Neural cell (in vitro differentiated cells): ENCODE results near the gene ESD. TPM values are rescaled to one million over a fixed set of nuclear protein-coding genes. Genes with fewer than 3 reads are reported as not detected.

ENCODE experiments used
- H2AFZ ChIP-seq: fragments of 200-600, 300-800 bp; sonication (generic), shearing (Covaris generic); 2 replicates; pipeline ENCODE4 v1.6.0; 2014; ENCODE audit warnings: low read depth, mild to moderate bottlenecking, antibody characterized with exemption, low read length, moderate library complexity
- H3F3A ChIP-seq: fragments of 200-600 bp; shearing (Covaris generic); 2 replicates; pipeline ENCODE4 v1.6.1; 2016; ENCODE audit warnings: mild to moderate bottlenecking, moderate library complexity, mixed read lengths, antibody characterized with exemption, low read length; ENCODE audit not compliant: insufficient read depth, poor library complexity, severe bottlenecking
- H3K27ac ChIP-seq: fragments of 200-600, 300-800 bp; sonication (generic), shearing (Covaris generic); 2 replicates; pipeline ENCODE4 v1.5.1; 2014; ENCODE audit warnings: mild to moderate bottlenecking, low read length, moderate library complexity
- H3K27me3 ChIP-seq: fragments of 300-800, 200-600 bp; sonication (generic), shearing (Covaris generic); 2 replicates; pipeline ENCODE4 v1.6.0; 2014; ENCODE audit warnings: mild to moderate bottlenecking, low read depth, low read length, moderate library complexity; ENCODE audit not compliant: insufficient read depth
- H3K36me3 ChIP-seq: fragments of 300-800, 200-600 bp; sonication (generic), shearing (Covaris generic); 2 replicates; pipeline ENCODE4 v1.5.1; 2014; ENCODE audit warnings: mild to moderate bottlenecking, antibody characterized with exemption, low read length, moderate library complexity; ENCODE audit not compliant: insufficient read depth
- H3K4me2 ChIP-seq: fragments of 300-800, 200-600 bp; sonication (generic), shearing (Covaris generic); 2 replicates; pipeline ENCODE4 v1.6.0; 2014; ENCODE audit warnings: mild to moderate bottlenecking, low read length
- H3K4me3 ChIP-seq: fragments of 300-800, 200-600 bp; sonication (generic), shearing (Covaris generic); 2 replicates; pipeline ENCODE4 v1.5.1; 2014; ENCODE audit warnings: mild to moderate bottlenecking, low read length, moderate library complexity
- H3K79me2 ChIP-seq: fragments of 200-600 bp; shearing (Covaris generic); replicated peaks from 2 replicates; pipeline ENCODE4 v1.6.0; 2014; ENCODE audit warnings: mild to moderate bottlenecking, low read length, moderate library complexity; ENCODE audit not compliant: insufficient read depth
- H3K9ac ChIP-seq: fragments of 300-800, 200-600 bp; sonication (generic), shearing (Covaris generic); 2 replicates; pipeline ENCODE4 v1.6.1; 2016; ENCODE audit warnings: mild to moderate bottlenecking, low read length, mixed read lengths
- H3K9me2 ChIP-seq: fragments of 200-600 bp; shearing (Covaris generic); 2 replicates; pipeline ENCODE4 v1.6.1; 2016; ENCODE audit warnings: mild to moderate bottlenecking, low read length, mixed read lengths; ENCODE audit not compliant: insufficient read depth
- H3K9me3 ChIP-seq: fragments of 200-600, 300-800 bp; sonication (generic), shearing (Covaris generic); 2 replicates; pipeline ENCODE4 v1.6.1; 2016; ENCODE audit warnings: mild to moderate bottlenecking, mixed run types, low read length, moderate library complexity, mixed read lengths
- H4K20me1 ChIP-seq: fragments of 200-600 bp; shearing (Covaris generic); 2 replicates; pipeline ENCODE4 v1.6.1; 2016; ENCODE audit warnings: mild to moderate bottlenecking, mixed run types; ENCODE audit not compliant: insufficient read depth
- CTCF ChIP-seq: fragments of 450-650 bp; IDR thresholded peaks from 2 replicates; pipeline ENCODE4 v1.5.1; 2014; ENCODE audit warnings: antibody characterized with exemption, mild to moderate bottlenecking, moderate library complexity; ENCODE audit not compliant: poor library complexity, severe bottlenecking
- EP300 ChIP-seq: fragments of 450-650 bp; conservative IDR thresholded peaks from 2 replicates; pipeline ENCODE4 v1.6.1; 2014; ENCODE audit warnings: antibody characterized with exemption, mild to moderate bottlenecking, moderate library complexity; ENCODE audit not compliant: poor library complexity, severe bottlenecking
- EZH2 ChIP-seq: fragments of 200-600, 300-800 bp; shearing (Covaris generic), sonication (generic); IDR thresholded peaks from 2 replicates; pipeline ENCODE4 v1.6.1; 2014; ENCODE audit warnings: antibody characterized with exemption, low read length, borderline replicate concordance, mild to moderate bottlenecking; ENCODE audit not compliant: insufficient read depth, poor library complexity, severe bottlenecking
- MXI1 ChIP-seq: fragments of 450-650 bp; conservative IDR thresholded peaks from 2 replicates; pipeline ENCODE4 v1.6.1; 2014; ENCODE audit warnings: antibody characterized with exemption, mild to moderate bottlenecking; ENCODE audit not compliant: poor library complexity, severe bottlenecking
- POLR2AphosphoS5 ChIP-seq: IDR thresholded peaks from 2 replicates; pipeline ENCODE4 v1.6.1; 2012
- RAD21 ChIP-seq: fragments of 450-650 bp; conservative IDR thresholded peaks from 2 replicates; pipeline ENCODE4 v1.6.1; 2014; ENCODE audit warnings: antibody characterized with exemption, mild to moderate bottlenecking, moderate library complexity
- SMC3 ChIP-seq: fragments of 450-650 bp; conservative IDR thresholded peaks from 2 replicates; pipeline ENCODE4 v1.6.1; 2014; ENCODE audit warnings: antibody characterized with exemption, mild to moderate bottlenecking, moderate library complexity; ENCODE audit not compliant: poor library complexity
- TAF1 ChIP-seq: IDR thresholded peaks from 2 replicates; pipeline ENCODE4 v1.6.1; 2012; ENCODE audit warnings: low read depth
- polyA plus RNA-seq: library from polyadenylated mRNA; depleted of rRNA; stranded (reverse); fragments of >200 nt; gene quantifications from 2 replicates; pipeline ENCODE4 v1.2.3, GENCODE V29; 2014
- TF ChIP-seq, protein P1 (sequence below): IDR thresholded peaks from 2 replicates; pipeline ENCODE4 v1.6.1; 2012; ENCODE audit warnings: borderline replicate concordance

Gene ESD
- polyA plus RNA-seq, 1 donor from 2014 or later = 94.6 TPM

GRCh38 chr13:46738766-46739165, 58.2 kb downstream of the ESD start:
- H3K4me2 ChIP-seq = no peak overlapping the region
- no peaks in the 10 kb centered on the region for H3K79me2 ChIP-seq
- no peak overlapping the region for H2AFZ ChIP-seq
- no peaks in the 10 kb centered on the region for H3K27me3 ChIP-seq
- no peaks in the 10 kb centered on the region for H3K9me2 ChIP-seq
- no peak overlapping the region for H3K9ac ChIP-seq
- no peak for TF ChIP-seq EP300
- TF ChIP-seq RAD21 = no peak
- TF ChIP-seq POLR2AphosphoS5 = no peak
- TF ChIP-seq MXI1 = no peak
- TF ChIP-seq, protein P1, sequence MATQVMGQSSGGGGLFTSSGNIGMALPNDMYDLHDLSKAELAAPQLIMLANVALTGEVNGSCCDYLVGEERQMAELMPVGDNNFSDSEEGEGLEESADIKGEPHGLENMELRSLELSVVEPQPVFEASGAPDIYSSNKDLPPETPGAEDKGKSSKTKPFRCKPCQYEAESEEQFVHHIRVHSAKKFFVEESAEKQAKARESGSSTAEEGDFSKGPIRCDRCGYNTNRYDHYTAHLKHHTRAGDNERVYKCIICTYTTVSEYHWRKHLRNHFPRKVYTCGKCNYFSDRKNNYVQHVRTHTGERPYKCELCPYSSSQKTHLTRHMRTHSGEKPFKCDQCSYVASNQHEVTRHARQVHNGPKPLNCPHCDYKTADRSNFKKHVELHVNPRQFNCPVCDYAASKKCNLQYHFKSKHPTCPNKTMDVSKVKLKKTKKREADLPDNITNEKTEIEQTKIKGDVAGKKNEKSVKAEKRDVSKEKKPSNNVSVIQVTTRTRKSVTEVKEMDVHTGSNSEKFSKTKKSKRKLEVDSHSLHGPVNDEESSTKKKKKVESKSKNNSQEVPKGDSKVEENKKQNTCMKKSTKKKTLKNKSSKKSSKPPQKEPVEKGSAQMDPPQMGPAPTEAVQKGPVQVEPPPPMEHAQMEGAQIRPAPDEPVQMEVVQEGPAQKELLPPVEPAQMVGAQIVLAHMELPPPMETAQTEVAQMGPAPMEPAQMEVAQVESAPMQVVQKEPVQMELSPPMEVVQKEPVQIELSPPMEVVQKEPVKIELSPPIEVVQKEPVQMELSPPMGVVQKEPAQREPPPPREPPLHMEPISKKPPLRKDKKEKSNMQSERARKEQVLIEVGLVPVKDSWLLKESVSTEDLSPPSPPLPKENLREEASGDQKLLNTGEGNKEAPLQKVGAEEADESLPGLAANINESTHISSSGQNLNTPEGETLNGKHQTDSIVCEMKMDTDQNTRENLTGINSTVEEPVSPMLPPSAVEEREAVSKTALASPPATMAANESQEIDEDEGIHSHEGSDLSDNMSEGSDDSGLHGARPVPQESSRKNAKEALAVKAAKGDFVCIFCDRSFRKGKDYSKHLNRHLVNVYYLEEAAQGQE = no peak
- TF ChIP-seq TAF1 = no peak
- TF ChIP-seq SMC3 = no peak
- no peak for TF ChIP-seq EZH2
- H3K36me3 ChIP-seq = no peaks in the 10 kb centered on the region
- no peaks in the 10 kb centered on the region for H3K9me3 ChIP-seq
- no peak overlapping the region for H3K4me3 ChIP-seq
- H4K20me1 ChIP-seq = no peaks in the 10 kb centered on the region
- H3K27ac ChIP-seq = no peak overlapping the region
- H3F3A ChIP-seq = no peaks in the 10 kb centered on the region

GRCh38 chr13:46738055-46738454, 58.9 kb downstream of the ESD start:
- H3K4me3 ChIP-seq = no peak overlapping the region
- H3K36me3 ChIP-seq = no peaks in the 10 kb centered on the region
- no peaks in the 10 kb centered on the region for H3K9me3 ChIP-seq
- TF ChIP-seq EZH2 = no peak
- no peak for TF ChIP-seq SMC3
- TF ChIP-seq POLR2AphosphoS5 = no peak
- TF ChIP-seq CTCF = no peak
- TF ChIP-seq, protein P1 = no peak
- TF ChIP-seq TAF1 = no peak
- TF ChIP-seq RAD21 = no peak
- no peak for TF ChIP-seq EP300
- no peak for TF ChIP-seq MXI1
- H4K20me1 ChIP-seq = no peaks in the 10 kb centered on the region
- no peak overlapping the region for H3K9ac ChIP-seq
- no peaks in the 10 kb centered on the region for H3K9me2 ChIP-seq
- no peak overlapping the region for H3K4me2 ChIP-seq
- no peaks in the 10 kb centered on the region for H3K27me3 ChIP-seq
- H3F3A ChIP-seq = no peaks in the 10 kb centered on the region
- no peak overlapping the region for H3K27ac ChIP-seq
- no peak overlapping the region for H2AFZ ChIP-seq
- H3K79me2 ChIP-seq = no peaks in the 10 kb centered on the region
